T1000 (cell line): ENCODE results near the gene BOK.
A peak's percentile ranks its signal among the peaks of the same experiment; 100 is the strongest.

ENCODE experiments used
- DNase-seq: peaks from one replicate; lab custom pipeline; 2025; ENCODE audit warnings: mixed read lengths; lab: John Stamatoyannopoulos, UW

BOK gene

GRCh38 chr2:241601841-241602240 is 43.3 kb downstream of the BOK start:
- no peak for DNase-seq

DNA sequence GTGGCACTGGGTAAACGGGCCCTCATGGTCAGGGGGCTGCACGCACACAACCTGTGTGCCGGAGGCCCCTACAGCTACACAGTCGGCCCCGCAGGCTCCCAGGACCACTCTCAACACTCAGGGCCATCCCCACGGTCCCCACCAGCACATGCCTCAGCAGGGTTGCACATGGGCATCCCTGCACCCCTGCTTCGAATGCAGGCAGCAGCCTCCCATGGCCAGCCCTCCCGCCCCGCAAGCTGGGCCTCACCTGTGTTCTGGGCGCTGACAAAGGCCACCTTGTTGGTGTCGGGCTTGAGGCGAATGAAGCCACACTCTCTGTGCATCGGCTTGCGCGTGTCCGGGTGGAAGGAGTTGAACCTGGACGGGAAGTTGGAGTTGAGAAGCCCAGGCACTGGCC is 44.2 kb downstream of the BOK start:
- no peak for DNase-seq

DNA sequence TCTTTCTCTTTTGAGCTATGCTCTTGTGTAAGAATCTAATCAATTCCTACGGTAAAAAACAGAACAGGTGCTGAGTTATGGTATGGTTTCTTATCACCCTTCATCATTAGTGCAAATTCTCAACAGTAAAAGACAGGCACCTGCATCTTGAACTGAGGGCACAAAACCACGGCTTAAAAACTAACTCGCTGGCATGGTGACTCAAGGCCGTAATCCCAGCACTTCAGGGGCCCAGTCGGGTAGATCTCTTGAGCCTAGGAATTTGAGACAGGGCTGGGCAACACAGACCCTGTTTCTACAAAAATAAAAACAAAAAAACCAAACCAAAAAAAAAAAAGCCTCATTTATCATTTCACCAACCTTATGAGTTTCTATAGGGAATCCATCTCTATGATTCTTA is 45.1 kb downstream of the BOK start:
- no peak for DNase-seq

GRCh38 chr2:241606186-241606585 is 47.6 kb downstream of the BOK start:
- DNase-seq, result no peak

DNA sequence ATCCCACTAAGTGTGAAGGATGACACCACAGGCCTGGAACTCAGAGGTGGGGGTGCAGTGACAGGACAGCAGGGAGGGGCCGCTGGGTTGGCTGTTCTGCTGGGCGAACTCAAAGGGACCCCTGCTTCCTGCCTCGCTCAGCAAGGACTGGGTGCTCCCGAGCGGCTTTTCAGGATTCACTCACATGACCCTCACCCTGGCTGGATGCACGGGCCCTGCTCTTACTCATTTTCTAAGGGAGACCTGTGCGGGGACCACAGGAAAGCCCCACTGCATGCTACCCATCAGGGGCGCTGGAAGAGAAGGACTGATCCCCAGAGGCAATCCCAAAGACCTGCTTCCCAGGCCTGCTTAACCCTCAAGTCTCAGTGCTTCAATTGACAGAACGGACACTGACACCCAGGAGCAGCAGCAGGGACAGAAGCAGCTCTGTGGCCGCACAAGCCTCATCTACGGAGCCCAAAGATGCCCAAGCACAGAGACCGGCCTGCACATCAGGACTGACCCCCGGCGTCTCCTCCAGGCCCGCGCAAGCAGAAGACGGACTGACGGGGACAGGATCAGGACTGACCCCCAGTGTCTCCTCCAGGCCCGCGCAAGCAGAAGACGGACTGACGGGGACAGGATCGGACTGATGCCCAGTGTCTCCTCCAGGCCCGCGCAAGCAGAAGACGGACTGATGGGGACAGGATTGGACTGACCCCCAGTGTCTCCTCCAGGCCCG is 48.8 kb downstream of the BOK start:
- DNase-seq, result no peak

DNA sequence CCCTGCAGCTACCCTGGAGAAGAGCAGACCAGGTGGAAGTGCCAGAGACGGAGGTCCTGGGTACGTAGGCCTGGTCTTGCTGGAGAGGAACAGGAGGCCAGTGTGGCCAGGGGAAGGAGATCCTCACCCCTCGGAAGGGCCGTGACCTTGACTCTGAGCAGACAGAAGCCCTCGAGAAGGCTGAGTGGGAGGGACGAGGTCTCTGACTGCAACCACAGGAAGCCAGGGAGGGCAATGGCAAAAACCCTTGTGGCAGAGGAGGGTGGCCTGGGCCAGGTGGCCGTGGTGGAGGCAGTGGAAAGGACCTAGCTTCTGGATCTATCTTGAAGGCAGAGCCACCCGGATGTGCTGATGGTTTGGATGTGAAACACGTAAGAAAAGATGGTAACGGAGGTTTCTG is 50.3 kb downstream of the BOK start:
- no peak for DNase-seq

DNA sequence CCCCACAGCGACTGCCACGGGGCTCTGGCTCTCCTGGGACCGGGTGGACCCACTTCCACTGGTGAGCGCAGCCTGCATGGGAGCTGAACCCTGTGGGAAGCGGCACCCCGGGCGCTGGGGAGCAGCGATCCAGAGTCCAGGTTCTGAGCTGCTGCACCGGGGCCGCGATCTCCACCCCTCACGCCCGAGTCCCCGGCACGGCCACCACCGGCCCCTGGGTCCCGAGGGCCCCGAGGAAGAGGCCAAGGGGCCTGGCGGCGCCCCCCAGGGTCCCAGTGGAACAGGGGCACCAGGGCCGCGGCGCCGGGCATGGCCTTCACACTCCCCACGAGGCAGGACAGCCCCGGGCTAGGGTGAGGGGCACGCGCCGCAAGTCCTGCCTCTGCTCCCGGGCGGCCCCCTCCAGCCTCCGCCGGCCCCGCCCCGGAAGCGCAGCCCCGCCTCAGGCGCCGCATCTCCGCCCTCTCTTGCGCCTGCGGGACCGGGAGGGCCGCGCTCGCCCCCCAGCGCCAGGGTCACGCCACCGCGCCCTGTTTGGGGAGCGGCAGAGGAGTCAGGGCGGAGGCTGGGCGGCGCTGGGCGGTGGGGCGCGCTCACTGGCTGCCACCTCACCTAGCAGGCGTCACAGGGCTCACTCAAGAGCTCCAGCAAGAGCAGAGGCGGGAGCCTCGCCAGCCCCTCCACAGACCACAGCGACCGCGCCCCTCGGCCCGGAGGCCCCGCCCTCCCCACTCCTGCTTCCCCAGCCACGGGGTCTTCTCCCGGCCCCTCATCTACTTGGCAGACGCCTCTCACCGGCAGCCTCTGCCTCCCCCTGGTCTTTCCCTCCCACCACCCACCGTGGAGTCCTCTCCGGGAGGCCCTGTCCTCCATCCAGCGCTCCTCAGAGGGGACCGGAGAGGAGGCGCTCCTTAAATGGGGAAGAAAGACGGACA is 51.6 kb downstream of the BOK start:
- DNase-seq, result peak; percentile 85

GRCh38 chr2:241611062-241611461 is 52.5 kb downstream of the BOK start:
- no peak for DNase-seq

DNA sequence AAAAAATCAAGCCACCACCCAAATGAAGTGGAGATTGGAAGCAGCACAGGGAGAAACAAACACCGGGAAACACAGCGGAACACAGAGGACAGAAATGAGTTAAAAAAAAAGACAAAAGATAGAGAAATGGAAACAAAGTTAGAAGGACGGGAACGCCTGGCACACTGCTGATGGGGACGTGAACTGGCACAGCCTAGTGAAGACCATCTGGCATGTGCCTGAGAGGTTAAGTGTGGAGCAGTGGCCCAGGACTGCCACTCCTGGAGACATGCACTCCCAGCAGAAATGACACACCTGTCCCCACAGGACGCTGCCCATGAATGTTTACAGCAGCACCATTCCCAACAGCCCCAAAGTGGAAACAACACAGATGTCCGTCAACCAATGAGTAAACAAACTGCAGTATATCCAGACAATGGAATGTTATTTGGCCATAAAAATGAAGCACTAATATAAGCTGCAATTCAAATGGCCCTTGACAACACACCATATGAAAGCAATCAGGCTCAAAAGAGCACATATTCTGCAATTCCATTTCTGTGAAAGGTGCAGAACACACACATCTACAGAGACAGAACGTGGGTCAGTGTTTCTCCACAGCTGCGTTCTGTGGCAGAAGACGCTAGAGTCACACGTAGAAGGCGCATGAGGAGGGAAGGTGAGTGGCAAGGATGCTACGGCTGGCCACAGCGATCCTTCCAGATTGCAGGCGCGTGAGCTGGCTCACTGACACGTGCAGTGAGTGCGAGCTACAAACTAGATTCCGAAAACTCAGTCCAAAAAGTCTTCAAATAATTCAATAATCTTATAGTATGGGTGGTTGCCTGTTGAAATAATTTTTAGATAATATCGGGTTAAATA is 53.8 kb downstream of the BOK start:
- no peak for DNase-seq

DNA sequence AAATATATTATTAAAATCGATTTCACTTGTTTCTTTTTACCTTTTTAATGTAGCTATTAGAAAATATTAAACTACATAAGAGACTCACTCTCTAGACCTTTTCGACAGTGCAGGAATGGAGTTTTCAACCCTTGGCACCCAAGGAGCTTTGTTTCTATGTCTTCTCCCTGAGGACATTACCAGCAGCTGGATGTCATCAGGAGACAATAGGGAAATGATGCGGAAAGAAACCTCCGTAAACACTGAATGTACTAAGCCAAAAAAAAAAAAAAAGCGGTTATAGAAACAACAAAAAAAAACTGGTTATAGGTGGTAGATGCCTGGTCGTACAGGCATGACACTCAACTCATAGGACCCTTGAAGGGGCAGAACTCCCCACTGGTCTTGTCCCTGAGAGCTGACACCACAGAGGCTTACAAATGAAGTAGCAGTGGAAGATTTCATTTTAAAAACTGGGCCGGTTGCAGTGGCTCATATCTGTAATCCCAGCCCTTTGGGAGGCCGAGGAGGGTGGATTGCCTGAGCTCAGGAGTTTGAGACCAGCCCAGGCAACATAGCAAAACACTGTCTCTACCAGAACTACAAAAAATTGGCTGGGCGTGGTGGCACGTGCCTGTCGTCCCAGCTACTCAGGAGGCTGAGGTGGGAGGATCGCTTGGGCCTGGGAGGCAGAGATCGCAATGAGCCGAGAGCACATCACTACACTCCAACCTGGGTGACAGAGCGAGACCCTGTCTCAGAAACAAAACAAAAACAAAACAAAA is 54.7 kb downstream of the BOK start:
- DNase-seq, result no peak

GRCh38 chr2:241615041-241615440 is 56.5 kb downstream of the BOK start:
- no peak for DNase-seq

DNA sequence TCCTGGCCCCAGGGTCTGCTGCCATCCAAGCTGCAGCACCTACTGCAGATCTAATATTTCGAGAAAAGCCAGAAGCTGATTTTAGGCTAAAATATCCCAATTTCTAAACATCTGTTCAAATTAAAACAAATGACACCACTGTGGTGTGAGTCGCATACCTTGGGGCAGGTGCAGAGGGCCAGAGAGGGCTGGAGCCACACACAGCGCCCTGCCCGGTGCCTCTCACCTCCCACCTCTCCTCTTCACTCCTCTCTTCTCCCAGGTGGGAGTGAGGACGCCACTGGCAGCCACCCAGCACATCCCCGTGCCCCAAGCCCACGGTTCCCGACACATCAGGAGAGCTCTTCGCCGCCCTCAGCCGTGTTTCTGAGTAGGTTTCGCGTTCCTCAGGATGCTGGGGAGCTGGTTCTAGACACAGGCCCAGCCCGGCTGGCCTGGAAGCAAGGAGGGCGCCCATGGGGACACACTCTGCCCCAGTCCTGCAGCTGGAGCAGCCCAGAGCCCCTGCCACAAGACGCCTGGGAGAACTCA is 57.0 kb downstream of the BOK start:
- DNase-seq, result no peak

DNA sequence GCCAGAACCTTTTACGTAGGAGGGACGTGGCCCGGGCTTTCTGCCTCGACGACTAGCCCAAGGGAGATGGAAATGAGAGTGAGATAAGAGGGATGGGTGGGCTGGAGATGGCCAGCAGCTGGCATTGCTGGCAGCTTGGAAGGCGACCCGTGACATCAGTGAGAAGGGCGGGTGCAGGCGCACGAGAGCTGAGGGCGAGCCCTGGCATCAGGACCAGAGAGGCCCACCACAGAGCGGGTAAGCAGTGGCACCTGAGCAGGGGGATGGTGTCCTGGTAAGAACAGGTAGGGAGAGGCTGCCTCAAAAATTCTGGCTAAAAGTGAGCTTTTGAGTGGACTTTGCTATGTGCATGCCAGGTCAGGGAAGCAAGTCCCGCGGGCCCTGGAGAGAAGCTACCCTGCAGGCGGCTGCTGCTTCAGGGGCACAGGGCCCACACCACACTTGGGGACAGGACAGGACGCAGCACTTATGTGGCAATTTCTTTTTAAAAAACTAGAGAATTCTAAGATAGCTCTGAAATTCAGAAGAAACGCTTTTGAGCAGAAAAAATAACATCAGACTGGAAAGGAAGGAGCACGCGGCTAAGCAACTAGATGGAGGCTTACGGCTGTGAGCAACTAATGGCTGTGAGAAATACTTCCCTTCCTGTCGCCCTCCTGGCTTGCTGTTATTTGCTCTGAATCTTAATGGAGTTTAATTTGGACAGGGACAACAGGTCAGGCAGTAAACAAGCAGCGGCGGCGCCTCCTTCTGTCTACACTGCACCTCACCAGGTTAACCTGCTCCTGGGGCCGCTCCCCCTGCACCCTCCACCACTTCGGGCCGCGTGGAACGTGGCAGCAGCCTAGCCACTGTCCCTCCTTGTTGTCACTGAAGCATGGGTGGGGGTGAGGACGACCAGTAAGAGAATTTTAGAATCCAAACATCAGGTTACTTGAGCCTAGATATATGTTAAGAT is 57.9 kb downstream of the BOK start:
- DNase-seq, result no peak

- DNase-seq, result no peak
These were observed 59.0 kb downstream of the BOK start for GRCh38 chr2:241617431-241618154.

DNA sequence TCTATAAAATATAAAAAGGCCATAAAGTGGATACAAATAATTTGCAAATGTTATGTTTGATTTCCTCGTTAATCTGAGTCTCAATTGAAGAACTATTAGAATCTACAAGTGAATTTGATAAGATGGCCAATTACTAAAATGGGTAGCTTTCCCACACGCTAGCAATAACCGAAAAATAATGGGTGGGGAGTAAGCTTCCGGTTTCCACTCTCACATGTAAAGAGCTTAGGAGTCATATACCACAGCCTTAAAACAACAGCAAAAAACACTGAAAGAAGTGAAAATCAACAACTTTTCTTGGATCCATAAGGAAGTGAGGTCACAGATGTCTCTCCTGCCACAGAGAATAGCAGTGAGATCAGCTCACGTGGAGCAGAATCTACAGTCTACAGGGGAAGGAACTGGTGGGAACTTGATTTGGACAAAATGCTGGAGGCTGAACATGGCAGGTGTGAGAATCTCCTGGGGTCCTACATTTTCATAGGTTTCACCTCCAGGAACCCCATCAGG is 59.8 kb downstream of the BOK start:
- DNase-seq, result no peak

- no peak for DNase-seq
These were observed 60.3 kb downstream of the BOK start for GRCh38 chr2:241618829-241619228.

DNA sequence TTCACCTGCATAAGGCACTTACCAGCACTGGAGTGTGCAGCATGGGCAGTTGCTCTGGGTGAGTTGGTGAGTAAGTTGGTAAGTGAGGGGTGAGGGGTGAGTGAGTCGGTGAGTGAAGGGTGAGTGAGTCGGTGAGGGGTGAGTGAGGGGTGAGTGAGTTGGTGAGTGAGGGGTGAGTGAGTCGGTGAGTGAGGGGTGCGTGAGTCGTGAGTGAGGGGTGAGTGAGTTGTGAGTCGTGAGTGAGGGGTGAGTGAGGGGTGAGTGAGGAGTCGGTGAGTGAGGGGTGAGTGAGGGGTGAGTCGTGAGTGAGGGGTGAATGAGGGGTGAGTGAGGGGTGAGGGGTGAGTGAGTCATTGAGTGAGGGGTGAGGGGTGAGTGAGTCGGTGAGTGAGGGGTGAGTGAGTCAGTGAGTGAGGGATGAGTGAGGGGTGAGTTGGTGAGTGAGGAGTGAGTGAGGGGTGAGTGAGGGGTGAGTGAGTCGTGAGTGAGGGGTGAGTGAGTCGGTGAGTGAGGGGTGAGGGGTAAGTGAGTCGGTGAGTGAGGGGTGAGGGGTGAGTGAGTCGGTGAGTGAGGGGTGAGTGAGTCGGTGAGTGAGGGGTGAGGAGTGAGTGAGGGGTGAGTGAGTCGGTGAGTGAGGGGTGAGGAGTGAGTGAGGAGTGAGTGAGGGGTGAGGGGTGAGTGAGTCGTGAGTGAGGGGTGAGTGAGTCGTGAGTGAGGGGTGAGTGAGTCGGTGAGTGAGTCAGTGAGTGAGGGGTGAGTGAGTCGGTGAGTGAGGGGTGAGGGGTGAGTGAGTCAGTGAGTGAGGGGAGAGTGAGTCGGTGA is 61.3 kb downstream of the BOK start:
- no peak for DNase-seq

GRCh38 chr2:241620419-241620769 is 61.8 kb downstream of the BOK start:
- DNase-seq, result peak; percentile 51
